GM23338 (cell line): ENCODE measurements around the gene RYR2.

Experiments used
- CREB1 ChIP-seq: fragments of 250-450 bp; sonication (Bioruptor Pico); IDR thresholded peaks from 2 replicates; pipeline ENCODE4 v1.5.0; 2020; ENCODE audit warnings: low read depth, mild to moderate bottlenecking, moderate library complexity
- CTCF ChIP-seq, 2 experiments: fragments of 200-600 bp in 1 of 2; sonication (generic) in 1 of 2; conservative IDR thresholded peaks; 2 replicates each; pipeline versions ENCODE4 v1.5.1 to v1.6.1; 2016 to 2017; ENCODE audit warnings: antibody characterized with exemption in 2 of 2, low read depth in 2 of 2, mild to moderate bottlenecking in 2 of 2, moderate library complexity in 1 of 2
- ETS1 ChIP-seq: IDR thresholded peaks from 2 replicates; pipeline ENCODE4 v1.6.1; 2016; ENCODE audit warnings: antibody characterized with exemption
- EZH2 ChIP-seq: fragments of 200-600 bp; sonication (generic); IDR thresholded peaks from one replicate; pipeline ENCODE4 v1.8.0; 2017; ENCODE audit warnings: antibody characterized with exemption, mild to moderate bottlenecking, low read depth; ENCODE audit not compliant: unreplicated experiment
- EZH2phosphoT487 ChIP-seq: fragments of 200-600 bp; sonication (generic); IDR thresholded peaks from one replicate; pipeline ENCODE4 v1.8.1; 2018; ENCODE audit warnings: antibody characterized with exemption; ENCODE audit not compliant: unreplicated experiment
- JUNB ChIP-seq: IDR thresholded peaks from one replicate; pipeline ENCODE4 v1.6.1; 2016; ENCODE audit warnings: antibody characterized with exemption; ENCODE audit not compliant: unreplicated experiment
- POLR2AphosphoS5 ChIP-seq: IDR thresholded peaks from 2 replicates; pipeline ENCODE4 v1.6.1; 2016; ENCODE audit warnings: antibody characterized with exemption, low read depth
- REST ChIP-seq: IDR thresholded peaks from one replicate; pipeline ENCODE4 v1.6.1; 2018; ENCODE audit warnings: antibody characterized with exemption; ENCODE audit not compliant: unreplicated experiment
- STAT1 ChIP-seq: IDR thresholded peaks from one replicate; pipeline ENCODE4 v1.6.1; 2016; ENCODE audit warnings: antibody characterized with exemption; ENCODE audit not compliant: unreplicated experiment
- ZNF114 ChIP-seq: fragments of 250-450 bp; sonication (Bioruptor Pico); IDR thresholded peaks from 2 replicates; pipeline ENCODE4 v1.5.0; 2020; ENCODE audit warnings: mild to moderate bottlenecking, moderate library complexity
- ZNF331 ChIP-seq: fragments of 250-450 bp; sonication (Bioruptor Pico); IDR thresholded peaks from 2 replicates; pipeline ENCODE4 v1.5.0; 2020; ENCODE audit warnings: low read depth, mild to moderate bottlenecking, moderate library complexity
- ZNF462 ChIP-seq: fragments of 250-450 bp; sonication (Bioruptor Pico); IDR thresholded peaks from 2 replicates; pipeline ENCODE4 v1.5.0; 2020; ENCODE audit warnings: mild to moderate bottlenecking, moderate library complexity

- TF ChIP-seq JUNB (no peak), CTCF (conservative IDR thresholded peaks at IDR 0.05; ENCODE audit: low read depth in 2 of 2) (no peak), EZH2 (no peak), POLR2AphosphoS5 (no peak), ETS1 (no peak), CREB1 (CRISPR knock-in tag) (no peak), EZH2phosphoT487 (no peak), REST (no peak), ZNF462 (CRISPR knock-in tag) (no peak), STAT1 (no peak), ZNF114 (no peak), ZNF331 (CRISPR knock-in tag) (no peak)
Observed at GRCh38 chr1:236997882-236998281, 44.1 kb upstream of the RYR2 start.
